HFF-Myc (cell line): ENCODE results near the gene HELZ.

Source experiments
- DNase-seq: peaks from one replicate; pipeline ENCODE4 v3.0.0-alpha.2; 2011; ENCODE audit warnings: low read depth; ENCODE audit errors: extremely low read depth
- H3K4me3 ChIP-seq: replicated peaks from 2 replicates; pipeline ENCODE4 v1.5.1; 2011; ENCODE audit warnings: low read depth, mild to moderate bottlenecking, control low read depth, low read length
- CTCF ChIP-seq: IDR thresholded peaks from 2 replicates; pipeline ENCODE4 v1.5.1; 2012; ENCODE audit warnings: mild to moderate bottlenecking, low read depth, low read length, control low read depth; ENCODE audit errors: missing control alignments

HELZ gene

GRCh38 chr17:67285360-67285759 is 40.4 kb upstream of the HELZ start:
- no peak for TF ChIP-seq CTCF
- H3K4me3 ChIP-seq = no peak overlapping the region
- no peak for DNase-seq

- H3K4me3 ChIP-seq = no peak overlapping the region
- DNase-seq = no peak
- no peak for TF ChIP-seq CTCF
These were observed 38.9 kb upstream of the HELZ start for GRCh38 chr17:67283731-67284516.

GRCh38 chr17:67281743-67282142 is 36.7 kb upstream of the HELZ start:
- no peak for TF ChIP-seq CTCF
- no peak overlapping the region for H3K4me3 ChIP-seq
- no peak for DNase-seq

- DNase-seq = no peak
- no peak for TF ChIP-seq CTCF
- H3K4me3 ChIP-seq = no peak overlapping the region
These were observed 36.1 kb upstream of the HELZ start for GRCh38 chr17:67281053-67281452.

GRCh38 chr17:67280279-67280678 is 35.3 kb upstream of the HELZ start:
- no peak overlapping the region for H3K4me3 ChIP-seq
- no peak for TF ChIP-seq CTCF
- DNase-seq = no peak

GRCh38 chr17:67279115-67279514 is 34.1 kb upstream of the HELZ start:
- no peak for DNase-seq
- TF ChIP-seq CTCF = no peak
- H3K4me3 ChIP-seq = no peak overlapping the region

GRCh38 chr17:67278363-67278762 is 33.4 kb upstream of the HELZ start:
- no peak for DNase-seq
- TF ChIP-seq CTCF = no peak
- no peak overlapping the region for H3K4me3 ChIP-seq
